ENCODE data around the gene GLT8D1.

DNA sequence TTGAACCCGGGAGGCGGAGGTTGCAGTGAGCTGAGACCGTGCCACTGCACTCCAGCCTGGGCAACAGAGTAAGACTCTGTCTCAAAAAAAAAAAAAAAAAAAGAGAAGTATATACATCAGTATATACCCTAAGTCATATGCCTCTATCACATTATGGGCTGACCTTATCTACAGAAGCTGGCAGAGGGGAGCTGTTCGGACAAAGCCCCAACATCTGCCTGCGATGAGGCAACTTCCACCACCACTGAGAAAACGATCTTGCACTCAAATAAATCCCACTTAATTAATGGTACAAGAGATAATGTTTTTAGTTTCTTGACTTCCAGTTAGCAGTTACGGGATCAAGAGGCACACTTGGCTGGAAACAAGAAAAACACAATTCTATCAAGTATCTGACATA, 2.2 kb downstream of the GLT8D1 start:
- TF ChIP-seq POLR2AphosphoS5 (IDR thresholded peaks at IDR 0.05; ENCODE audit: low read depth, low read length): no peak
- TF ChIP-seq POLR2A (IDR thresholded peaks at IDR 0.05; ENCODE audit: low read depth, low read length): no peak
- no peak for TF ChIP-seq TAF1 (IDR thresholded peaks at IDR 0.05; ENCODE audit: borderline replicate concordance, low read depth, low read length)
